ENCODE measurements around the gene TRAM2. TPM values are rescaled to one million over a fixed set of nuclear protein-coding genes. Genes with fewer than 3 reads are reported as not detected.
"Not testable (repeated sequence)": the region's sequence is repeated elsewhere in the genome, so short reads cannot be mapped to it uniquely, and the experiment has no call there.

TRAM2 gene
- total RNA-seq, 2 donors from 2014 or later = 3.2 to 3.8 TPM

DNA sequence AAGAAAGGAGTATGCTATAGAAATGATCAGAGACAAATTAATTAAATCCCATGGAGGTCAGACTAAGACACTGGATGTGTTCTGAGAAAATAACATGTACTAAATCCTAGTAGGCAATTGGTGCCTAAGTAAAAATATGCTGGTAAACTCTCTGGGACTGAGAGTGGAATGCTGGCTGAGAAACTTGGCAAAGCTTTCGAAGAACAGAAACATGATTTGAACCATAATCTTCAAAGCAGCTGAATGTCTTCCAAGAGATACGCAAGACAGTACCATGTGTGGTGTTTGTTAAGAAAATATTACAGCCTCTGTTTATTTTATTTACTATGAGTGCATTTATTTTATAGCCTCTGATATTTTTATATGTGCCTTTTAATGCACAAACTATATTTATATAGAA is 101.6 kb downstream of the TRAM2 start:
- DNase-seq (ENCODE audit: low spot score in 2 of 2) = no peak
- no peaks in the 10 kb centered on the region for H3K9me3 Mint-ChIP-seq
- H3K36me3 Mint-ChIP-seq = no peaks in the 10 kb centered on the region
- ATAC-seq = no peak
- no peak overlapping the region for H3K27ac Mint-ChIP-seq

DNA sequence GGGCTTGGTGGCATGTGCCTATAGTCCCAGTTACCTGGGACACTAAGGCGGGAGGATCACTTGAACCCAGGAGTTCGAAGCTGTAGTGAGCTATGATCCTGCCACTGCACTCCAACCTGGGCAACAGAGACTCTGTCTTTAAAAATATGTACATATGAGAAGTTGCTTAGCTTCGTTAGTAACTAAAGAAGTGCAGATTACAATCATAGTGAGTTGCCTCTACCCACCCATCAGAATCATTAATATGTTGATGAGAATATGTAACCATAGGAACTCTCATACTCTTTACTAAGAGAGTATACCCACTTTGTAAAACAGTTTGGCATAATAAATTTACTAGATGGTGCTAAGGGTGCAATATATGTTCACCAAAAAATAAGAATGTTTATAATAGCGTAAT is 102.7 kb downstream of the TRAM2 start:
- no peaks in the 10 kb centered on the region for H3K9me3 Mint-ChIP-seq
- no peak for ATAC-seq
- H3K27ac Mint-ChIP-seq = no peak overlapping the region
- no peak for DNase-seq (ENCODE audit: low spot score in 2 of 2)
- H3K36me3 Mint-ChIP-seq = no peaks in the 10 kb centered on the region

DNA sequence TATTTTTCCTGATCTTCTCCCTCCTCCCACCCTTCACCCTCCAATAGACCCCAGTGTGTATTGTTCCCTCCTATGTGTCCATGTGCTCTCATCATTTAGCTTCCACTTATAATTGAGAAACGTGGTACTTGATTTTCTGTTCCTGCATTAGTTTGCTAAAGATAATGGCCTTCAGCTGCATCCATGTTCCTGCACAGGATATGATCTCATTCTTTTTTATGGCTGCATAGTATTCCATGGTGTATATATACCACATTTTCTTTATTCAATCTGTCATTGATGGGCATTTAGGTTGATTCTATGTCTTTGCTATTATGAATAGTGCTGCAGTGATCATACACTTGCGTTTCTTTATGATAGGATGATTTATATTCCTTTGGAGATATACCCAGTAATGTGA is 115.7 kb downstream of the TRAM2 start:
- H3K36me3 Mint-ChIP-seq; H3K27ac Mint-ChIP-seq; DNase-seq (ENCODE audit: low spot score in 2 of 2); H3K9me3 Mint-ChIP-seq; ATAC-seq: not testable (repeated sequence)

DNA sequence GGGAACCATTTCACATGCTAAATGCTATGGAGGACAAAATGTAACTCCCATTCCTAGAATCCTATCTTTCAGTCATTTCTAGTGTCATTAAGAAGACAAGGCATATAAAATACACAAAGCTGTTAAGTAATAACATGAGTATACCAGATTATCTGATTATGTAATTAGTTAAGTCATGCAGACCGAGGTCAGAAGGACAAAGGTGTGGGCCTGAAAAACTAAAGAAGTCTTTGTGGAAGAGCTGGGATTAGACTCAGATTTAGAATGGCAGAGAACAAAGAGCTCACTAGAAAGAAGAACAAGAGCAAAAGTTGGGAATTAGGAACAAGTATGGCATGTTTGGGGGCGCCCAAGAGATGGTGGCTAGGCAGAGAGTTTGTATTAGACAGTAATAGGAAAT is 119.8 kb downstream of the TRAM2 start:
- ATAC-seq (no peak), DNase-seq (ENCODE audit: low spot score in 2 of 2) (no peak)
- H3K9me3 Mint-ChIP-seq = peaks cover 0 to 4% of the 10 kb centered on the region in 2 donors
- H3K36me3 Mint-ChIP-seq = no peaks in the 10 kb centered on the region
- H3K27ac Mint-ChIP-seq = no peak overlapping the region

DNA sequence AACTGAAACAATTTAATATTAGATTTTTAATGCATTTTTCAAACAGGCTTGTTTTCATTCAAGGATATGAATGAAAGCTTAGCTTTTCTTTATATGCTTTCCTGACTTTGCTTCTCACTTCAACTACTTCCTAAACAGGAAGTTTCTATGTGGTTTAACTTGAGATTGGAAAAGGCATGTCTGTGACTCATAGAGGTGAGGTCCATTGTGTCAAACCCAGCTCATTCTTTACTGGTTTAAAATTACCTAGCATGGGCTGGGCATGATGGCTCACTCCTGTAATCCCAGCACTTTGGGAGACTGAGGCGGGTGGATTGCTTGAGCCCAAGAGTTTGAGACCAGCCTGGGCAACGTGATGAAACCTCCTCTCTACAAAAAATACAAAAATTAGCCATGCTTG is 122.3 kb downstream of the TRAM2 start:
- DNase-seq (ENCODE audit: low spot score in 2 of 2) (no peak), ATAC-seq (no peak)
- Mint-ChIP-seq H3K9me3 (peaks cover 16% of the 10 kb centered on the region in 2 donors), H3K27ac (no peak overlapping the region), H3K36me3 (peaks cover 19 to 21% of the 10 kb centered on the region in 2 donors)

Other genes starting within 250 kb of the TRAM2 start
- gene PAQR8, start 214.9 kb downstream of the TRAM2 start, total RNA-seq = 10 to 100 TPM in 1 of 2 donors, 1 to 10 TPM in 1; 8.0 to 11.4 TPM
- 1 to 10 TPM; 4.4 to 6.4 TPM for gene EFHC1, start 156.7 kb downstream of the TRAM2 start, total RNA-seq
- 10 to 100 TPM; 12.1 to 18.1 TPM for gene TMEM14A, start 94.1 kb upstream of the TRAM2 start, total RNA-seq
- gene GSTA2, start 186.4 kb upstream of the TRAM2 start, total RNA-seq = not detected
- gene GSTA1, start 226.8 kb upstream of the TRAM2 start, total RNA-seq = not detected